ENCODE results near the gene STK17A. TPM values are rescaled to one million over a fixed set of nuclear protein-coding genes. Genes with fewer than 3 reads are reported as not detected.
"Not testable (repeated sequence)": the region's sequence is repeated elsewhere in the genome, so short reads cannot be mapped to it uniquely, and the experiment has no call there.

STK17A gene
- total RNA-seq, 3 donors from 2014 or later (not counting 1 experiment from before 2014, with no cell fraction given): 92.9 to 135 (median 111) TPM

GRCh38 chr7:43592326-43592725, 9.4 kb downstream of the STK17A start:
- intact Hi-C loops (cut with micrococcal nuclease): no loop called here
- no peaks in the 10 kb centered on the region for H3K9me3 ChIP-seq (ENCODE audit: control insufficient read depth, insufficient read depth, low read length)
- DNase-seq (no peak), ATAC-seq (no peak)
- WGBS (ENCODE audit: insufficient coverage): 75% methylated on average over 2 of the region's 3 CpGs
- Mint-ChIP-seq H3K4me3 (peak overlapping the region; percentile 78), H3K27me3 (ENCODE audit: low read depth in 2 of 2) (no peaks in the 10 kb centered on the region), H3K4me1 (peaks cover 77 to 83% of the 10 kb centered on the region in 2 donors), H3K36me3 (no peaks in the 10 kb centered on the region), H3K9me3 (no peaks in the 10 kb centered on the region), H3K27ac (peak overlapping the region; percentile 83 to 99)
- H3K4me3 ChIP-seq (ENCODE audit: low read length): no peak overlapping the region
- H3K27me3 ChIP-seq (ENCODE audit: control insufficient read depth, insufficient read depth, low read length): no peaks in the 10 kb centered on the region
- H3K36me3 ChIP-seq (ENCODE audit: control insufficient read depth, insufficient read depth, low read length): peaks cover 27% of the 10 kb centered on the region
- peak overlapping the region; percentile 37 for H3K27ac ChIP-seq (ENCODE audit: low read length)
- TF ChIP-seq, protein P1, sequence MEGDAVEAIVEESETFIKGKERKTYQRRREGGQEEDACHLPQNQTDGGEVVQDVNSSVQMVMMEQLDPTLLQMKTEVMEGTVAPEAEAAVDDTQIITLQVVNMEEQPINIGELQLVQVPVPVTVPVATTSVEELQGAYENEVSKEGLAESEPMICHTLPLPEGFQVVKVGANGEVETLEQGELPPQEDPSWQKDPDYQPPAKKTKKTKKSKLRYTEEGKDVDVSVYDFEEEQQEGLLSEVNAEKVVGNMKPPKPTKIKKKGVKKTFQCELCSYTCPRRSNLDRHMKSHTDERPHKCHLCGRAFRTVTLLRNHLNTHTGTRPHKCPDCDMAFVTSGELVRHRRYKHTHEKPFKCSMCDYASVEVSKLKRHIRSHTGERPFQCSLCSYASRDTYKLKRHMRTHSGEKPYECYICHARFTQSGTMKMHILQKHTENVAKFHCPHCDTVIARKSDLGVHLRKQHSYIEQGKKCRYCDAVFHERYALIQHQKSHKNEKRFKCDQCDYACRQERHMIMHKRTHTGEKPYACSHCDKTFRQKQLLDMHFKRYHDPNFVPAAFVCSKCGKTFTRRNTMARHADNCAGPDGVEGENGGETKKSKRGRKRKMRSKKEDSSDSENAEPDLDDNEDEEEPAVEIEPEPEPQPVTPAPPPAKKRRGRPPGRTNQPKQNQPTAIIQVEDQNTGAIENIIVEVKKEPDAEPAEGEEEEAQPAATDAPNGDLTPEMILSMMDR (IDR thresholded peaks at IDR 0.05): no peak
- H3K4me1 ChIP-seq (ENCODE audit: control insufficient read depth, insufficient read depth, low read length): peaks cover 44% of the 10 kb centered on the region

DNA sequence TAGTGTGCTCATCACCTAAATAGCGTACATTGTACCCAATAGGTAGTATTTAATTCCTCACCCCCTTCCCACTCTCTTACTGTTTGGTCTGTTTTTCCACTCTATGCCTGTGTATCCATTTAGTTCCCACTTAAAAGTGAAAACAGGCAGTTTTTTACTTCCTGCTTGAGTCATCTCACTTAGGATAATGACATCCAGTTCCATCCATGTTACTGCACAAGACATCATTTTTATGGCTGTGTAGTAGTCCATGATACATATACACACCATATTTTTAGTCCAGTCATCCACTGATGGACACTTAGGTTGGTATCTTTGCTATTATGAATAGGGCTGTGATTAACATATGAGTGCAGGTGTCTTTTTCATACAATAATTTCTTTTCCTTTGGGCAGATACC, 10.1 kb downstream of the STK17A start:
- peaks cover 49% of the 10 kb centered on the region for H3K4me1 ChIP-seq (ENCODE audit: control insufficient read depth, insufficient read depth, low read length)
- DNase-seq: no peak
- no peaks in the 10 kb centered on the region for H3K27me3 ChIP-seq (ENCODE audit: control insufficient read depth, insufficient read depth, low read length)
- H3K27ac ChIP-seq (ENCODE audit: low read length): peak overlapping the region; percentile 9
- no peak overlapping the region for H3K4me3 ChIP-seq (ENCODE audit: low read length)
- intact Hi-C loops (cut with micrococcal nuclease): no loop called here
- no peaks in the 10 kb centered on the region for H3K36me3 Mint-ChIP-seq
- no peak for ATAC-seq
- TF ChIP-seq, protein P1 (IDR thresholded peaks at IDR 0.05): no peak
- peaks cover 33% of the 10 kb centered on the region for H3K36me3 ChIP-seq (ENCODE audit: control insufficient read depth, insufficient read depth, low read length)
- peaks cover 76 to 79% of the 10 kb centered on the region in 2 donors for H3K4me1 Mint-ChIP-seq
- H3K4me3 Mint-ChIP-seq: peak overlapping the region; percentile 76
- WGBS (ENCODE audit: insufficient coverage): 80% methylated on average over 1 of the region's 1 CpG
- no peaks in the 10 kb centered on the region for H3K9me3 ChIP-seq (ENCODE audit: control insufficient read depth, insufficient read depth, low read length)
- no peaks in the 10 kb centered on the region for H3K9me3 Mint-ChIP-seq
- no peaks in the 10 kb centered on the region for H3K27me3 Mint-ChIP-seq (ENCODE audit: low read depth in 2 of 2)
- peak overlapping the region; percentile 83 to 99 for H3K27ac Mint-ChIP-seq

DNA sequence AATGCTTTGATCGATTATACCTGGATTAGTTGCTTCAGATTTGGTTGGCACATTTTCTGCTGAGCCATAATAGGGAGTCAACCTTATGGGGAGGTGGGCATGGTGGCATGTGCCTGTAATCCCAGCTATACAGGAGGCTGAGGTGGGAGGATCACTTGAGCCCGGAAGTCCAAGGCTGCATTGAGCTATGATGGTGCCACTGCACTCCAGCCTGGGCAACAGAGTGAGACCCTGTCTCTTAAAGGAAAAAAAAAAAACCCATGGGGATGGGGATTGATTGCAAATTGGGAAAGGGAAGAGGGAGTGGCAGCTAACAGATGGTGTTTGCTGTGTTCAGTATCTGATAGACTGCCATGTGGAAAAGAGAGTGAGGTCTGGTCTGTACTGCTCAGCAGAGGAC, 11.1 kb downstream of the STK17A start:
- peak in 1 of 3 donors; percentile 25 for ATAC-seq
- intact Hi-C loops (cut with micrococcal nuclease): no loop called here
- TF ChIP-seq, protein P1 (IDR thresholded peaks at IDR 0.05): no peak

GRCh38 chr7:43596426-43596825, 13.5 kb downstream of the STK17A start:
- H3K27me3 ChIP-seq (ENCODE audit: control insufficient read depth, insufficient read depth, low read length); intact Hi-C loops (cut with micrococcal nuclease); H3K27ac ChIP-seq (ENCODE audit: low read length); ATAC-seq; H3K36me3 Mint-ChIP-seq; H3K9me3 ChIP-seq (ENCODE audit: control insufficient read depth, insufficient read depth, low read length); DNase-seq; H3K4me3 ChIP-seq (ENCODE audit: low read length); H3K27me3 Mint-ChIP-seq (ENCODE audit: low read depth in 2 of 2); H3K4me3 Mint-ChIP-seq; H3K9me3 Mint-ChIP-seq: not testable (repeated sequence)
- Mint-ChIP-seq H3K27ac (peak overlapping the region; percentile 83 to 99), H3K4me1 (peaks cover 53 to 58% of the 10 kb centered on the region in 2 donors)
- Histone ChIP-seq H3K4me1 (ENCODE audit: control insufficient read depth, insufficient read depth, low read length) (peaks cover 42% of the 10 kb centered on the region), H3K36me3 (ENCODE audit: control insufficient read depth, insufficient read depth, low read length) (peaks cover 55% of the 10 kb centered on the region)
- WGBS (ENCODE audit: insufficient coverage): 85% methylated on average over 4 of the region's 5 CpGs

More for the DNA sequence above, 11.1 kb downstream of the STK17A start:
- no peak for DNase-seq
- Mint-ChIP-seq H3K36me3 (no peaks in the 10 kb centered on the region), H3K4me3 (peak overlapping the region; percentile 76), H3K4me1 (peaks cover 66 to 69% of the 10 kb centered on the region in 2 donors), H3K27me3 (ENCODE audit: low read depth in 2 of 2) (no peaks in the 10 kb centered on the region), H3K27ac (peak overlapping the region; percentile 83 to 99), H3K9me3 (no peaks in the 10 kb centered on the region)
- no peaks in the 10 kb centered on the region for H3K27me3 ChIP-seq (ENCODE audit: control insufficient read depth, insufficient read depth, low read length)
- H3K36me3 ChIP-seq (ENCODE audit: control insufficient read depth, insufficient read depth, low read length): peaks cover 40% of the 10 kb centered on the region
- 68% methylated on average over 2 of the region's 2 CpGs for WGBS (ENCODE audit: insufficient coverage)
- peak overlapping the region; percentile 34 for H3K27ac ChIP-seq (ENCODE audit: low read length)
- no peaks in the 10 kb centered on the region for H3K9me3 ChIP-seq (ENCODE audit: control insufficient read depth, insufficient read depth, low read length)
- H3K4me1 ChIP-seq (ENCODE audit: control insufficient read depth, insufficient read depth, low read length): peaks cover 49% of the 10 kb centered on the region
- no peak overlapping the region for H3K4me3 ChIP-seq (ENCODE audit: low read length)
